Stimulated activated CD4-positive, alpha-beta T cell treated with anti-CD3 and anti-CD28 coated beads, Interleukin-15, amount 100 ng/mL, for 48 hours (primary cell): ENCODE results near the gene DOLPP1.
"Not testable (repeated sequence)": the region's sequence is repeated elsewhere in the genome, so short reads cannot be mapped to it uniquely, and the experiment has no call there.

Source experiments
- DNase-seq, 2 donors: peaks; one replicate each; pipeline ENCODE4 v3.0.0-alpha.2; 2020; ENCODE audit warnings: low read depth in 2 of 2

DOLPP1 gene, protein sequence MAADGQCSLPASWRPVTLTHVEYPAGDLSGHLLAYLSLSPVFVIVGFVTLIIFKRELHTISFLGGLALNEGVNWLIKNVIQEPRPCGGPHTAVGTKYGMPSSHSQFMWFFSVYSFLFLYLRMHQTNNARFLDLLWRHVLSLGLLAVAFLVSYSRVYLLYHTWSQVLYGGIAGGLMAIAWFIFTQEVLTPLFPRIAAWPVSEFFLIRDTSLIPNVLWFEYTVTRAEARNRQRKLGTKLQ

DNA sequence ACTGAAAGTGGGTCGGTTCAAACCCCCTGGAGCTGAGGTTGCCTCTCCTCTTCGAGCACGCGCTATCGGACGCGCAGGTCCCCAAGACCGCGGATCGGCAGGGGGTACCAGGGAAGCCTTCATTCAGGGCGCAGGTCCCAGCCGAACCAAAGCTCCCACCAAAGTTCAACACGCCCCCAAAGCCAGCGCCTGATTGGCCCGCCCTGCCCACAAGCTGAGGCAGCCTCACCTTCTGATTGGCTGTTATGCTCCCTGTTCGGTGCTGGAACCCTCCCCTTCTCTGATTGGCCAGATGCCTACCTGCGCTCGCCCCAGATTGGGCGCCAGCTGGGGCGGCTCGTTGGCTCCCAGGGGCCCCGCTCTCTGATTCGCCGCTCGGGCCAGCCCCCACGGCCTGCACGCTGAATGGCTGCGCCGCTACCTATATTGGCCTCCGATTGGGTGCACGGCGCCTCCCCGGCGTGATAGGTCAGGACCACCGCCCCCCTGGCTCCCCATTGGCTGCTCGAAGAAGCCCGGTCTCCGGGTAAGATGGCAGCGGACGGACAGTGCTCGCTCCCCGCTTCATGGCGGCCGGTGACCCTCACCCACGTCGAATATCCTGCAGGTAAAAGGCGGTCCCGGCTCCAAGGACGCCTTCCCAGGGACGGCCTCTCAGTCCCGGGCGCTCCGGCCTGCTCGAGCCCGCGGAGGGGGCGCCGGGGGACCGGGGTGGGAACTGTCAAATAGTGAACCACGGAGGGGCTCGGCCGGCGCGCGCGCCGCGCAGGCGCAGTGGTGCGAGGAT is at the start of gene DOLPP1:
Gene DOLPP1, plus strand, starts transcription at position 511 of the 787 bp plus-strand sequence. Its CDS starts 21 bp downstream, at position 532.
- peak; percentile 98 to 99 for DNase-seq

DNA sequence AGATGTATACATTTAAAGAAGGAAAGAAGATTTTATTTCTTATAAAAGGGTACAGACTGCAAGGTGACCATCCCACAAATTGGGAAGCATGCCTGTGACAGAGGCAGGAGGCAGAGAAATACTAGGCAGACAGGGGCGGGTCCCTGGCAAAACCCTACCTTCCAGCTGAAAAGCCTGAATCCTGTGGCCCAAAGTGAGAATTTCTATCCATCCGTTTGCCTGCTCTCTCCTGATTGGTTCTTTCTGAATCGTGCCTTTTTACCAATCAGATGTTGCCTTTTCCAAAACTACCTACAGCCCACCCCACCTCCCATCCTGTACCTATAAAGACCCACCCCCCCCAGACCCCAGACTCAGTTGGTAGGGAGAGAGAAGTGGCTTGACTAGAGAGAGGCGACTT is 49.4 kb upstream of the DOLPP1 start:
- no peak for DNase-seq

DNA sequence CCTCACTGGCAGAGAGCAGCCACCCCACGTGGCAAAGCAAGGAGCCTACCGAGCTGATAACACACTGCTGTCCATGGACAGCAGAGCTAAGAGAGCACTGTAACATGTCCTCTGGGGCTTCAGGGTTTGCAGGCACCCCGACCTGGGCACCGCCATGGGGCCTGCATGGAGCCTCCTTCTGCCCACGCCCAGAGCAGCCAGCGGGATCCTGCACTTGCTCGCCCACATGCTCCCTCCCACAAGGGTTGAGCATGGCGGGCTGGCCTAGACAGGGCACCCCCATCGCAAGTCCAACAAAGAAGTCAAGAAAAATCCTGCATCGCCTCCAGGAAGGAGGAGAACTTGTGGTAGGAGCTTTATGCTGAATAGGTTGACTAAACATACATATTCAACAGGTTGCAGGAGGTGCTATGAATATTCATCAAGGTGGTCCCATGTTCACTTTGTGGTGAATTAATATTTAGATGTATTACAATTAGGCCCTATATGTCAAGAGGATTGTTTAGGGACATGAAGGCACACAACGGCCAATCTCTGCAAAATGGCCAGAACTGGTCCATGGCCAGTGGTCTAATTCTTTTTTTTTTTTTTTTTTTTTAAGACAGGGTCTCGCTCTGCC is 48.3 kb upstream of the DOLPP1 start:
- no peak for DNase-seq

DNA sequence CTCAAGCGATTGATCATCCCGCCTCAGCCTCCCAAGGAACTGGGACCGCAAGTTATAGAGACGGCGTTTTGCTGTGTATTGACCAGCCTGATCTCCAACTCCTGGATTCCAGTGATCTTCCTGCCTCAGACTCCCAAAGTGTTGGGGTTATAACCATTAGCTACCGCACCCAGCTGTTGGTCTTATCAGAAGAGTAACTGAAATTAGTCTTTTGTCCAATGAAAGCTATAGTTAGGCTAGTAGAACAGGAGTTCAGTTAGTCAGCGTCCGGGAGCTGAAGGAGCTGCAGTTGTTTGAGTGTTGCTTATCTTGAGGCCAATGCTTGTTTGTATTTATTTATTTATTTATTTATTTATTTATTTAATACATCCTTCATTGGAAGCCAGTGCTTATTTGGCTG is 47.7 kb upstream of the DOLPP1 start:
- no peak for DNase-seq

- DNase-seq = not testable (repeated sequence)
Measured at GRCh38 chr9:129035838-129036237, 45.1 kb upstream of the DOLPP1 start.

GRCh38 chr9:129036241-129036922 is 44.5 kb upstream of the DOLPP1 start, which contains the start of gene MIGA2:
Gene MIGA2 (plus strand): TSS chr9:129036626. CDS start chr9:129040595, 3,969 bp downstream.
- DNase-seq = peak; percentile 93 to 94

DNA sequence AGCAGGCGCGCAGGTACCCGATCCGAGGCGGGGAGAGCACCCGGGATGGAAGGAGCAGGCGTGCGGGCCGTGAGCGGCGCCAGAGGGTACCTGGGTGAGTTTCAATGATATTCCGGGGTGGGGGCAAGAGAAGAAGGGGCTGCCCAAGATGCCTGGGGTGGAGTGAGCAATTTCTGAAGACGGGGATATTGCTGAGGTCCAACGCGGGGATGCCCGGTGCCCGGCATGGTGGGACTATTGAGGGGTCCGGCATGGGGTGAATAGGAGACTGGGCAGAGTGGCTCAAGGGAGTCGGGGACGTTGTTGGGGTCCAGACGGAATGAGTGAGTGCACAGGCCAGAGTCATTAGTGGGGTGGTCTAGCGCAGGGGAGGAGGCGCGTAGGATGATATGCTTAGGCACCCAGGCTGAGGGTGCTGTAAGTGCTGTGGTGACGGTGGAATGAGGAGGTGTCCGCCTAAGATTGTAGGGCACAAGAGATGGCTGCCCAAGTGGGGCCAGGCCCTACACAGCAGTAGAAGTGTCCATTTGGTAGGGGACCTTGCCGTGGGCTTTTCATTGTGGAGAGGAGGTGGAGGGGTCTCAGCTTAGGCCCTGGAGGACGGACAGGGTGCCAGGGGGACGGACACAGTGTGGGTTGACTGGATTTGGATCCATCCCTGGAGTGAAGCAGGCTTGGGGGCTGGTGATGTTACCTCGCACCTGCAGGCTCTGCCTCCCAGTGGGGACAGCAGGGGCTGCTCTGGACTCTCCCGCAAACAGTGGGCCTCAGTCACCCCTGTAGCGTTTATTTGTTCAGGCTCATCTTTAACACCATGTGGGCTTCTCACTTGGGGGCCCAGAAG is 43.8 kb upstream of the DOLPP1 start:
- DNase-seq = no peak

DNA sequence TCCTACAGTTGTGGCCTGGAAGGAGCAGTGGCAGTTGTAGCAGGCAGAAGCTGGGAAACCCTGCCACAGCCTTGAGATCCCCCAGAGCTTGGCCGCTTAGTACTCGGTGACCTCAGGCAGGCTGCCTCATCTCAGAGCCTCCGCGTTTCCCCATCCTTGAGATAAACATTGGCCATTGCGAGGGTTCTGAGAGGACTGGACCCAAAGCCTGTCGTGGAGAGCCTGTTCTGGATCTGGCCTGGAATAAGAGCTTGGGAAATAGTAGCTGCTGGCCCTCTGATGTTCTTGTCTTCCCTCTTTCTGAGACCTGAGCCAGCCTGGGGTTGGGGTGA is 43.2 kb upstream of the DOLPP1 start:
- DNase-seq = no peak

- DNase-seq = no peak
Measured at GRCh38 chr9:129038109-129038852, 42.6 kb upstream of the DOLPP1 start.

GRCh38 chr9:129040113-129040643 is 40.7 kb upstream of the DOLPP1 start:
- no peak for DNase-seq

DNA sequence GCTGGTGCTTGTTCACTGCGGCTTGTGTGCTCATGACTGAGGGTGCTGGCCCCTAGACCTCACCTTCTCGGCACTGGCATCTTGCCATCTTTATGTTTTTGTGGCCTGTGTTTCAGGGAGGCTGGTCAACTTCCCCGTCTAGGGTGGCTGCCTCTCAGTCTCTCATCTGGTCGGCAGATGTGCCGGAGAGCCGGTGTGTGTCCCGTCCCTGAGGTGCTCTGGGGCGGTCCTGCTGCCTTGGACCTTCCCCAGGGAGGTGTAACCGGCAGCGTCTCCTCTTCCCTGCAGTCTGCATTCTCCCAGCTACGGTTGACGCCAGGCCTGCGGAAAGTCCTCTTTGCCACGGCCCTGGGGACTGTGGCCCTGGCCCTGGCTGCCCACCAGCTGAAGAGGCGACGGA is 38.9 kb upstream of the DOLPP1 start:
- DNase-seq = no peak

DNA sequence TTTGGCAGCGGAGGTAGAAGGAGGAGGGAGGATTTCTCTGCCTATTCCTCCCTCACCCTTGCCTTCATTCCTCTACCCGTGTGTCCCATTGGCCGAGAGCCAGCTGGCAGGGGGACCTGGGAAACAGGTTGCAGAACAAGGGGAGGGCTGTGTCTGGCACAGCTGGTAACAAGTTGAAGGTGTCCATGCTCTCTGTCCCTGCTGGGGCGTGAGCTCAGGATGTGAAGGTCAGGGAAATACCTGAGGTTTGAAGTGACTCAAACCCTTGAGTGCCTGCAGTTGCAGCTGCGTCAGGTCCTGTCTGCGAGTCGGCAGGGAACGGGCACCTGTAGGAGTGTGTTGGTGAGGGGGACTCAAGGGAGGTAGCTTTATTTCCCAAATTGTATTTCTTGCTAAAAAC is 28.3 kb upstream of the DOLPP1 start:
- no peak for DNase-seq

DNA sequence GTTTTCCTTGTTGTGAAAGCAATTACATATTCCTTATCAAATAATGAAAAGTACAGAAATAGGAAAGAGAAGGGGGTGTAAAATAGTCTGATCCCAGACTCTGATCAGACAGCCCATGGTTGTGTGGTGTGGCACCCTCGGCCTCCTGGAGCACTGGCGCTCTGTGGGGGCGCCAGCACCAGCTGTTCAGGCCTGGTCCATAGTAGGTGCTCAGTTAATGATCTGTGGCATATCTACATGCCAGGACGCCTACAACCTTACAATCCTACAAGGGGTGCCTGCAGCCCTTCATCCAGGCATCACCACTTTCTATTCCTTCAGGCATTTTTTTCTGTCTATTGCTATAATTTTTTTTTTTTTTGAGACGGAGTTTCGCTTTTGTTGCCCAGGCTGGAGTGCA is 27.9 kb upstream of the DOLPP1 start:
- DNase-seq = no peak

DNA sequence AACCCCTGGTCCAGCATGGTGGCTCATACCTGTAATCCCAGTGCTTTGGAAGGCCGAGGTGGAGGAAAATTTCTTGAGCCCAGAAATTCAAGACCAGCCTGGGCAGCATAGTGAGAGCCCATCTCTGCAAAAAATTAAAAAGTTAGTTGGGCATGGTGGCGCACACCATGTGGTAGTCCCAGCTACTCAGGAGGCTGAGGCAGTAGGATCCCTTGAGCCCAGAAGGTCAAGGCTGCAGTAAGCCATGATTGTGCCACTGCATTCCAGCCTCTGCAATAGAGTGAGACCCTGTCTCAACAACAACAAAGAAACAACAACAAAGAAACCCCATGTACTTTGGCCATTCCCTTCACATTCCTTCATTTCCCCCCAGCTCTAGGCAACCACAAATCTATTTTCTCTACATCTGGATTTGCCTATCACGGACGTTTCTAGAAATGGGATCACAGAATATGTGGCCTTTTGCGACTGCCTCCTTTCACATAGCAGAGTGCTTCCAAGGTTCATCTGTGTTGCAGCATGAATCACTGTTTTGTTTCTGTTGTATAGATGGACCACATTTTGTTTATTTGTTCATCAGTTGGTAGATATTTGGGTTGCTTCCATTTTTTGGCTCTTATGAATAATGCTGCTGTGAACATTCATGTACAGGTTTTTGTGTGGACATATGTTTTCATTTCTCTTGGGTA is 26.6 kb upstream of the DOLPP1 start:
- DNase-seq = no peak

DNA sequence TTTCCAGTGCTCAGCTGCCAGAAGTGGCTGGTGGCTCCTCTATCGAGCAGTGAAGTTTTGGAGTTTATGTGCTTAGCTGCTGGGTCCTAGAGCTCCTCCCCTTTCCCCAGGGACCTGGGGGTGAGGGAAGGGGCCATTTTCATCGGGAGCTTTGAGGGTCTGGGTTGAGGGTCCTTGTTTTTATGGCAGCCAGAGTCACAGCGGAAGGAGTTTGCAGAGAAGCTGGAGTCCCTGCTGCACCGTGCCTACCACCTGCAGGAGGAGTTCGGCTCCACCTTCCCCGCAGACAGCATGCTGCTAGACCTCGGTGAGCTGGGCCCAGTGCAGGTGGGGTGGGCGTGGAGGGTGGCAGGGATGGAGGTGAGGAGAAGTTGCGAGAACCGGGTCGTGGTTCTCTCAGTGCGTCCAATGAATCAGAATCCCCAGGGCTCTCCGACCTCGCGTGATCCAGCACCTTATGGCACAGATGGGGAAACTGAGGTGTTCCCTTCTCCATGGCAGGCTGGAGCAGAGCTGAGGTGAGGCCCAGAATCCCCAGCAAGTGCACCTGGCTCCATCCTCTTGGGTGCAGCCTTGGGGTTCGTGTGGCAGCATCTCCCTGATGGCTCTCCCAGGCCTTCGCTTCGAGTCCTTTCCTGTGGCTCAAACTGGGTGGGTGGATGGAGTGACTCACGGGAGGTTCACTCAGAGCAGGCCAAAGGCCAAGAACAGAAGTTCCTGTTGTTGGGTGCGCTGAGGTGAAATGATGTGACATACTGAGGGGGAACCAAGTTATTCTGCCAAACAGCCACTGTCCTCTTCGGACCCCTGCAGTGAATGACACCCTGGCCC is 21.7 kb upstream of the DOLPP1 start:
- no peak for DNase-seq

GRCh38 chr9:129059796-129060785 is 20.8 kb upstream of the DOLPP1 start:
- DNase-seq = no peak

GRCh38 chr9:129060991-129061390 is 19.9 kb upstream of the DOLPP1 start:
- no peak for DNase-seq

- DNase-seq = no peak
Measured at GRCh38 chr9:129063061-129063460, 17.9 kb upstream of the DOLPP1 start.
